GM18520 (cell line): ENCODE data around the gene TBC1D22A.
A peak's percentile ranks its signal among the peaks of the same experiment; 100 is the strongest.
"Not testable (repeated sequence)": the region's sequence is repeated elsewhere in the genome, so short reads cannot be mapped to it uniquely, and the experiment has no call there.

Experiments used
- ATAC-seq: cut with Tn5 transposase; IDR thresholded peaks from one replicate; pipeline ENCODE4 v1.9.1; 2021; ENCODE audit not compliant: unreplicated experiment

Gene TBC1D22A

GRCh38 chr22:46762238-46763050 is at the start of gene TBC1D22A:
Gene TBC1D22A, plus strand, starts transcription at chr22:46762650. Its CDS starts 137 bp downstream, at chr22:46762787.
- peak; percentile 61 for ATAC-seq

- ATAC-seq: no peak
Measured at GRCh38 chr22:46714550-46714949, 47.9 kb upstream of the TBC1D22A start.

- no peak for ATAC-seq
Measured at GRCh38 chr22:46719921-46720320, 42.5 kb upstream of the TBC1D22A start.

GRCh38 chr22:46721501-46722085 is 40.9 kb upstream of the TBC1D22A start:
- ATAC-seq: no peak

GRCh38 chr22:46723882-46724281 is 38.6 kb upstream of the TBC1D22A start:
- no peak for ATAC-seq

GRCh38 chr22:46725096-46725495 is 37.4 kb upstream of the TBC1D22A start:
- ATAC-seq: no peak

GRCh38 chr22:46726066-46726985 is 36.1 kb upstream of the TBC1D22A start:
- ATAC-seq: no peak

- no peak for ATAC-seq
Measured at GRCh38 chr22:46726986-46727317, 35.5 kb upstream of the TBC1D22A start.

- no peak for ATAC-seq
Measured at GRCh38 chr22:46727813-46728364, 34.6 kb upstream of the TBC1D22A start.

- no peak for ATAC-seq
Measured at GRCh38 chr22:46728470-46728869, 34.0 kb upstream of the TBC1D22A start.

GRCh38 chr22:46730568-46731245 is 31.7 kb upstream of the TBC1D22A start:
- ATAC-seq: no peak

- no peak for ATAC-seq
Measured at GRCh38 chr22:46731246-46732040, 31.0 kb upstream of the TBC1D22A start.

GRCh38 chr22:46732041-46732379 is 30.4 kb upstream of the TBC1D22A start:
- ATAC-seq: no peak

GRCh38 chr22:46732513-46732912 is 29.9 kb upstream of the TBC1D22A start:
- ATAC-seq: no peak

GRCh38 chr22:46734213-46734722 is 28.2 kb upstream of the TBC1D22A start:
- ATAC-seq: not testable (repeated sequence)

GRCh38 chr22:46734830-46735453 is 27.5 kb upstream of the TBC1D22A start:
- no peak for ATAC-seq

- no peak for ATAC-seq
Measured at GRCh38 chr22:46735747-46736608, 26.5 kb upstream of the TBC1D22A start.

- ATAC-seq: no peak
Measured at GRCh38 chr22:46736705-46737104, 25.7 kb upstream of the TBC1D22A start.
